Activated CD4-positive, alpha-beta memory T cell treated with anti-CD3 and anti-CD28 coated beads for 36 hours (primary cell): Measurements from ENCODE around the gene TMPRSS5. TPM values are rescaled to one million over a fixed set of nuclear protein-coding genes. Genes with fewer than 3 reads are reported as not detected.

ENCODE experiments used
- CTCF ChIA-PET: fragments of 350-600 bp; sonication (Branson Sonifier 250); formaldehyde crosslinking; loops from one replicate; lab custom pipeline; 2021; ENCODE audit warnings: antibody characterized with exemption, inconsistent platforms; lab: Charles Lee
- POLR2A ChIA-PET: fragments of 350-600 bp; sonication (Branson Sonifier 250); formaldehyde crosslinking; loops from one replicate; lab custom pipeline; 2021; ENCODE audit warnings: antibody characterized with exemption; lab: Charles Lee
- DNase-seq: peaks from one replicate; pipeline ENCODE4 v3.0.0-alpha.2; 2020
- H3K27ac Mint-ChIP-seq: one replicate; pipeline ENCODE4 v1.8.0; 2021; ENCODE audit warnings: mixed read lengths
- H3K27me3 Mint-ChIP-seq: one replicate; pipeline ENCODE4 v1.8.0; 2021; ENCODE audit warnings: mixed read lengths
- H3K36me3 Mint-ChIP-seq: one replicate; pipeline ENCODE4 v1.8.0; 2021; ENCODE audit warnings: mixed read lengths
- H3K4me1 Mint-ChIP-seq: one replicate; pipeline ENCODE4 v1.8.0; 2021; ENCODE audit warnings: low read depth, mixed read lengths
- H3K4me3 Mint-ChIP-seq: one replicate; pipeline ENCODE4 v1.8.0; 2021; ENCODE audit warnings: mild to moderate bottlenecking, mixed read lengths
- H3K9me3 Mint-ChIP-seq: one replicate; pipeline ENCODE4 v1.8.0; 2021; ENCODE audit warnings: mixed read lengths
- intact Hi-C: fragments of 100-400 bp; cut with micrococcal nuclease; formaldehyde crosslinking; loops from one replicate; pipeline ENCODE4 v1.15.1; 2023
- total RNA-seq, 2 experiments: library from RNA; stranded (reverse); gene quantifications; one replicate each; pipeline ENCODE4 v1.2.3, GENCODE V29; 2021

The TMPRSS5 gene
- 1 to 10 TPM; 1.1 to 1.9 TPM for total RNA-seq

- Mint-ChIP-seq H3K27me3 (no peaks in the 10 kb centered on the region), H3K4me1 (no peaks in the 10 kb centered on the region), H3K4me3 (no peak within 1 kb of the TSS), H3K9me3 (peaks cover 24% of the 10 kb centered on the region), H3K27ac (no peak within 1 kb of the TSS), H3K36me3 (peaks cover 12% of the 10 kb centered on the region)
- DNase-seq, result no peak
- ChIA-PET POLR2A (no interaction called here), CTCF (no interaction called here)
- intact Hi-C loops, result no loop called here
These were observed at the start of gene TMPRSS5 for GRCh38 chr11:113705871-113706655. TSS of gene TMPRSS5 (minus strand) at chr11:113706308. CDS start at chr11:113706224, 84 bp downstream.

GRCh38 chr11:113752932-113753331 is 46.8 kb upstream of the TMPRSS5 start:
- H3K27ac Mint-ChIP-seq, result no peak overlapping the region
- no peaks in the 10 kb centered on the region for H3K9me3 Mint-ChIP-seq
- ChIA-PET POLR2A (no interaction called here), CTCF (interaction anchor here (1.6 kb wide), 1 partner anchor 21 kb away, joined by 4 read pairs; the partner anchor contains the start of gene ZW10)
- no peaks in the 10 kb centered on the region for H3K27me3 Mint-ChIP-seq
- no peaks in the 10 kb centered on the region for H3K4me1 Mint-ChIP-seq
- DNase-seq, result no peak
- peaks cover 16% of the 10 kb centered on the region for H3K36me3 Mint-ChIP-seq
- intact Hi-C loops, result no loop called here
- no peak overlapping the region for H3K4me3 Mint-ChIP-seq

- peaks cover 9% of the 10 kb centered on the region for H3K4me1 Mint-ChIP-seq
- H3K4me3 Mint-ChIP-seq, result no peak overlapping the region
These were observed 30.2 kb upstream of the TMPRSS5 start for GRCh38 chr11:113736323-113736722.

GRCh38 chr11:113732092-113732491 is 26.0 kb upstream of the TMPRSS5 start:
- Mint-ChIP-seq H3K27me3 (no peaks in the 10 kb centered on the region), H3K36me3 (peaks cover 37% of the 10 kb centered on the region), H3K4me1 (peaks cover 9% of the 10 kb centered on the region), H3K27ac (no peak overlapping the region), H3K9me3 (no peaks in the 10 kb centered on the region), H3K4me3 (no peak overlapping the region)
- no peak for DNase-seq
- intact Hi-C loops, result no loop called here
- POLR2A ChIA-PET, result no interaction called here
- CTCF ChIA-PET, result no interaction called here

More at GRCh38 chr11:113736323-113736722, 30.2 kb upstream of the TMPRSS5 start:
- H3K36me3 Mint-ChIP-seq, result peaks cover 58% of the 10 kb centered on the region
- DNase-seq, result no peak
- no peaks in the 10 kb centered on the region for H3K27me3 Mint-ChIP-seq
- CTCF ChIA-PET, result no interaction called here
- intact Hi-C loops, result loop anchor here (1.0 kb wide), 1 partner anchor 37 kb away; the partner anchor contains the start of gene ZW10
- H3K9me3 Mint-ChIP-seq, result no peaks in the 10 kb centered on the region
- no peak overlapping the region for H3K27ac Mint-ChIP-seq
- POLR2A ChIA-PET, result interaction anchor here (0.7 kb wide), 1 partner anchor 149 kb away, joined by 3 read pairs; no protein-coding TSS in a partner anchor

- Mint-ChIP-seq H3K27ac (no peak overlapping the region), H3K27me3 (no peaks in the 10 kb centered on the region), H3K4me1 (peaks cover 1% of the 10 kb centered on the region), H3K36me3 (peaks cover 27% of the 10 kb centered on the region), H3K9me3 (no peaks in the 10 kb centered on the region), H3K4me3 (no peak overlapping the region)
- intact Hi-C loops, result loop anchor here (2.0 kb wide), 1 partner anchor 426 kb away; no protein-coding TSS in a partner anchor
- DNase-seq, result no peak
- ChIA-PET POLR2A (no interaction called here), CTCF (interaction anchor here (0.8 to 1.3 kb wide), 4 partner anchors 173 to 441 kb away, joined by 3 to 4 read pairs (median 3); no protein-coding TSS in a partner anchor)
These were observed 25.0 kb upstream of the TMPRSS5 start for GRCh38 chr11:113730887-113731726.

- H3K27ac Mint-ChIP-seq, result no peak overlapping the region
- DNase-seq, result no peak
- intact Hi-C loops, result no loop called here
- peaks cover 22% of the 10 kb centered on the region for H3K36me3 Mint-ChIP-seq
- H3K9me3 Mint-ChIP-seq, result no peaks in the 10 kb centered on the region
- H3K4me1 Mint-ChIP-seq, result no peaks in the 10 kb centered on the region
- ChIA-PET CTCF (interaction anchor here (0.6 to 1.3 kb wide), 4 partner anchors 10 to 425 kb away, joined by 3 read pairs; no protein-coding TSS in a partner anchor), POLR2A (no interaction called here)
- H3K27me3 Mint-ChIP-seq, result no peaks in the 10 kb centered on the region
- H3K4me3 Mint-ChIP-seq, result no peak overlapping the region
These were observed 23.3 kb upstream of the TMPRSS5 start for GRCh38 chr11:113729456-113729855.

GRCh38 chr11:113728814-113729213 is 22.7 kb upstream of the TMPRSS5 start:
- no peak for DNase-seq
- POLR2A ChIA-PET, result no interaction called here
- Mint-ChIP-seq H3K27me3 (no peaks in the 10 kb centered on the region), H3K27ac (no peak overlapping the region), H3K4me1 (no peaks in the 10 kb centered on the region), H3K9me3 (no peaks in the 10 kb centered on the region), H3K36me3 (peaks cover 16% of the 10 kb centered on the region), H3K4me3 (no peak overlapping the region)
- CTCF ChIA-PET, result no interaction called here
- intact Hi-C loops, result no loop called here

- Mint-ChIP-seq H3K27ac (no peak overlapping the region), H3K4me3 (no peak overlapping the region)
- POLR2A ChIA-PET, result no interaction called here
These were observed 19.8 kb upstream of the TMPRSS5 start for GRCh38 chr11:113725913-113726312.

GRCh38 chr11:113725407-113725806 is 19.3 kb upstream of the TMPRSS5 start:
- peaks cover 7% of the 10 kb centered on the region for H3K36me3 Mint-ChIP-seq
- H3K4me1 Mint-ChIP-seq, result no peaks in the 10 kb centered on the region
- ChIA-PET POLR2A (no interaction called here), CTCF (interaction anchor here (0.6 kb wide), 1 partner anchor 16 kb away, joined by 3 read pairs; no protein-coding TSS in a partner anchor)
- H3K27ac Mint-ChIP-seq, result no peak overlapping the region
- H3K9me3 Mint-ChIP-seq, result peaks cover 4% of the 10 kb centered on the region
- no peaks in the 10 kb centered on the region for H3K27me3 Mint-ChIP-seq
- no peak overlapping the region for H3K4me3 Mint-ChIP-seq
- intact Hi-C loops, result no loop called here
- no peak for DNase-seq

More at GRCh38 chr11:113725913-113726312, 19.8 kb upstream of the TMPRSS5 start:
- no peaks in the 10 kb centered on the region for H3K4me1 Mint-ChIP-seq
- H3K9me3 Mint-ChIP-seq, result no peaks in the 10 kb centered on the region
- intact Hi-C loops, result no loop called here
- H3K36me3 Mint-ChIP-seq, result peaks cover 2% of the 10 kb centered on the region
- CTCF ChIA-PET, result no interaction called here
- H3K27me3 Mint-ChIP-seq, result no peaks in the 10 kb centered on the region
- no peak for DNase-seq

- POLR2A ChIA-PET, result no interaction called here
- no peaks in the 10 kb centered on the region for H3K27me3 Mint-ChIP-seq
- no peak for DNase-seq
- peaks cover 10% of the 10 kb centered on the region for H3K36me3 Mint-ChIP-seq
- H3K27ac Mint-ChIP-seq, result no peak overlapping the region
- no peaks in the 10 kb centered on the region for H3K4me1 Mint-ChIP-seq
- intact Hi-C loops, result no loop called here
- CTCF ChIA-PET, result no interaction called here
- peaks cover 7% of the 10 kb centered on the region for H3K9me3 Mint-ChIP-seq
- H3K4me3 Mint-ChIP-seq, result no peak overlapping the region
These were observed 18.7 kb upstream of the TMPRSS5 start for GRCh38 chr11:113724778-113725177.

GRCh38 chr11:113723787-113724186 is 17.7 kb upstream of the TMPRSS5 start:
- Mint-ChIP-seq H3K36me3 (peaks cover 15% of the 10 kb centered on the region), H3K27me3 (no peaks in the 10 kb centered on the region), H3K9me3 (peaks cover 7% of the 10 kb centered on the region), H3K27ac (no peak overlapping the region), H3K4me3 (no peak overlapping the region), H3K4me1 (no peaks in the 10 kb centered on the region)
- intact Hi-C loops, result no loop called here
- DNase-seq, result no peak
- POLR2A ChIA-PET, result no interaction called here
- CTCF ChIA-PET, result no interaction called here

- H3K4me1 Mint-ChIP-seq, result no peaks in the 10 kb centered on the region
- H3K27ac Mint-ChIP-seq, result no peak overlapping the region
- ChIA-PET POLR2A (no interaction called here), CTCF (no interaction called here)
- H3K9me3 Mint-ChIP-seq, result peaks cover 7% of the 10 kb centered on the region
- peaks cover 15% of the 10 kb centered on the region for H3K36me3 Mint-ChIP-seq
- intact Hi-C loops, result no loop called here
- DNase-seq, result no peak
- no peak overlapping the region for H3K4me3 Mint-ChIP-seq
- no peaks in the 10 kb centered on the region for H3K27me3 Mint-ChIP-seq
These were observed 16.8 kb upstream of the TMPRSS5 start for GRCh38 chr11:113722934-113723333.
